ENCODE data around the gene UGT1A7. TPM values are rescaled to one million over a fixed set of nuclear protein-coding genes. Genes with fewer than 3 reads are reported as not detected.

The UGT1A7 gene
- polyA plus RNA-seq, 1 donor (not counting 4 experiments of a cell fraction or from before 2014, with no cell fraction given) = 0.87 TPM

DNA sequence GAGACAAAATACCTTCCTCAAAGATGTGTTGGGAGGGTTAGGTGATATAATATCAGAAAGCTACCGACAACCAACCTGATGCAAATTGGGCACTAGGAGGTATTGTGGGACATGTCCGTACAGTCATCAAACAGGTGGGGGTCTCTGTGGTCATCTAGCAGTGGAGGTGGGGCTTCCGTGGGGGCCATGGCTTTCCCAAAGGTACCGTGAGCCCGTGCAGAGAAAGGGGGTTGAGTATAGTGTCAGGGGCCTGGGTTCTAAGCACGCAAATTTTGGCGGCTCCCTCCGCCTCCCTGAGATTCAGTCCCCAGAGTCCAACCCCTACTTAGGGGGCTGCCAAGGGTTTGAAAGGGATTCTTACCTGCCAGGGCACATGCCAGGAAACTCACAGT is 140.0 kb downstream of the UGT1A7 start:
- Histone ChIP-seq H3K4me2 (ENCODE audit: control insufficient read depth, extremely low read depth, insufficient read depth, low read depth, low read length) (no peak overlapping the region), H3K9me1 (ENCODE audit: control insufficient read depth, extremely low read depth, insufficient read depth, low read length) (no peaks in the 10 kb centered on the region), H3K9ac (ENCODE audit: control insufficient read depth, extremely low read depth, insufficient read depth, low read length) (no peak overlapping the region), H4K20me1 (ENCODE audit: control insufficient read depth, extremely low read depth, insufficient read depth, low read length) (no peaks in the 10 kb centered on the region), H3K27me3 (ENCODE audit: control insufficient read depth, extremely low read depth, insufficient read depth, low read length) (peaks cover 5% of the 10 kb centered on the region), H3K36me3 (ENCODE audit: control insufficient read depth in 2 of 2, extremely low read depth in 1 of 2, insufficient read depth in 2 of 2, low read length in 2 of 2) (no peaks in the 10 kb centered on the region), H3K27ac (ENCODE audit: control insufficient read depth, insufficient read depth, low read length) (no peak overlapping the region), H3K9me3 (ENCODE audit: control insufficient read depth, low read depth, low read length) (no peaks in the 10 kb centered on the region), H3K4me1 (ENCODE audit: control insufficient read depth, extremely low read depth, insufficient read depth, low read length) (no peaks in the 10 kb centered on the region), H3K4me3 (ENCODE audit: control insufficient read depth in 2 of 3, extremely low read depth in 1 of 3, insufficient read depth in 2 of 3, low read depth in 1 of 3, low read length in 3 of 3) (no peak overlapping the region), H3K79me2 (ENCODE audit: control insufficient read depth, insufficient read depth, low read length) (no peaks in the 10 kb centered on the region), H2AFZ (ENCODE audit: control insufficient read depth, low read length) (no peak overlapping the region)
- DNase-seq (ENCODE audit: low read depth, low spot score) = no peak
- no peak for TF ChIP-seq EZH2 (IDR thresholded peaks at IDR 0.05; ENCODE audit: low read length)
- TF ChIP-seq CTCF (optimal IDR thresholded peaks at IDR 0.05 in 1 of 3, IDR thresholded peaks at IDR 0.05 in 1 of 3, conservative IDR thresholded peaks at IDR 0.05 in 1 of 3; ENCODE audit: extremely low read depth in 1 of 3, insufficient read depth in 2 of 3, low read length in 3 of 3) = no peak
- FAIRE-seq = no peak
- dilution Hi-C loops (cut with MboI; ENCODE audit: extremely low pct_ligation_motif_present, low sequenced_read_pairs) = no loop called here

- H3K79me2 ChIP-seq (ENCODE audit: control insufficient read depth, insufficient read depth, low read length) = no peaks in the 10 kb centered on the region
- no peaks in the 10 kb centered on the region for H3K4me1 ChIP-seq (ENCODE audit: control insufficient read depth, extremely low read depth, insufficient read depth, low read length)
- DNase-seq (ENCODE audit: low read depth, low spot score) = no peak
- no peaks in the 10 kb centered on the region for H3K9me3 ChIP-seq (ENCODE audit: control insufficient read depth, low read depth, low read length)
- H3K9me1 ChIP-seq (ENCODE audit: control insufficient read depth, extremely low read depth, insufficient read depth, low read length) = no peaks in the 10 kb centered on the region
- no peak overlapping the region for H3K9ac ChIP-seq (ENCODE audit: control insufficient read depth, extremely low read depth, insufficient read depth, low read length)
- no peak overlapping the region for H3K27ac ChIP-seq (ENCODE audit: control insufficient read depth, insufficient read depth, low read length)
- no peaks in the 10 kb centered on the region for H4K20me1 ChIP-seq (ENCODE audit: control insufficient read depth, extremely low read depth, insufficient read depth, low read length)
- H2AFZ ChIP-seq (ENCODE audit: control insufficient read depth, low read length) = no peak overlapping the region
- TF ChIP-seq CTCF (optimal IDR thresholded peaks at IDR 0.05 in 1 of 3, IDR thresholded peaks at IDR 0.05 in 1 of 3, conservative IDR thresholded peaks at IDR 0.05 in 1 of 3; ENCODE audit: extremely low read depth in 1 of 3, insufficient read depth in 2 of 3, low read length in 3 of 3) (no peak), EZH2 (IDR thresholded peaks at IDR 0.05; ENCODE audit: low read length) (no peak)
- dilution Hi-C loops (cut with MboI; ENCODE audit: extremely low pct_ligation_motif_present, low sequenced_read_pairs) = no loop called here
- H3K27me3 ChIP-seq (ENCODE audit: control insufficient read depth, extremely low read depth, insufficient read depth, low read length) = peaks cover 5% of the 10 kb centered on the region
- FAIRE-seq = no peak
- H3K4me3 ChIP-seq (ENCODE audit: control insufficient read depth in 2 of 3, extremely low read depth in 1 of 3, insufficient read depth in 2 of 3, low read depth in 1 of 3, low read length in 3 of 3) = no peak overlapping the region
- no peak overlapping the region for H3K4me2 ChIP-seq (ENCODE audit: control insufficient read depth, extremely low read depth, insufficient read depth, low read depth, low read length)
- no peaks in the 10 kb centered on the region for H3K36me3 ChIP-seq (ENCODE audit: control insufficient read depth in 2 of 2, extremely low read depth in 1 of 2, insufficient read depth in 2 of 2, low read length in 2 of 2)
Measured at GRCh38 chr2:233822101-233822771, 140.5 kb downstream of the UGT1A7 start.

Other genes starting within 250 kb of the UGT1A7 start
- 30.6 to 44.1 TPM (median 37.3 TPM) in 3 replicates for gene USP40, start 115.1 kb upstream of the UGT1A7 start, polyA plus RNA-seq
- 0.41 to 0.64 TPM (median 0.63 TPM) in 3 replicates for gene UGT1A8, start 64.3 kb upstream of the UGT1A7 start, polyA plus RNA-seq
- 1.8 to 2.4 TPM (median 2.0 TPM) in 3 replicates for gene UGT1A10, start 45.5 kb upstream of the UGT1A7 start, polyA plus RNA-seq
- not detected in 3 replicates for gene UGT1A9, start 10.0 kb upstream of the UGT1A7 start, polyA plus RNA-seq
- gene UGT1A6, start 11.0 kb downstream of the UGT1A7 start, polyA plus RNA-seq = 133 to 154 TPM (median 152 TPM) in 3 replicates
- gene UGT1A5, start 31.0 kb downstream of the UGT1A7 start, polyA plus RNA-seq = 0.51 to 2.2 TPM (median 1.3 TPM) in 3 replicates
- 0.77 to 2.4 TPM (median 2.0 TPM) in 3 replicates for gene UGT1A4, start 36.8 kb downstream of the UGT1A7 start, polyA plus RNA-seq
- 0.63 to 3.2 TPM (median 1.8 TPM) in 3 replicates for gene UGT1A3, start 47.1 kb downstream of the UGT1A7 start, polyA plus RNA-seq
- 1.7 to 3.0 TPM (median 2.7 TPM) in 3 replicates for gene UGT1A1, start 78.4 kb downstream of the UGT1A7 start, polyA plus RNA-seq
- 0.17 to 0.37 TPM (median 0.33 TPM) in 3 replicates for gene MROH2A, start 96.4 kb downstream of the UGT1A7 start, polyA plus RNA-seq
- gene HJURP, start 172.6 kb downstream of the UGT1A7 start, polyA plus RNA-seq = 4.9 to 20.2 TPM (median 14.6 TPM) in 3 replicates
- gene TRPM8, start 235.5 kb downstream of the UGT1A7 start, polyA plus RNA-seq = 0.04 to 0.26 TPM (median 0.06 TPM) in 3 replicates